ENCODE measurements around the gene DLGAP4. TPM values are rescaled to one million over a fixed set of nuclear protein-coding genes. Genes with fewer than 3 reads are reported as not detected.

The DLGAP4 gene
- total and polyA plus RNA-seq, 9 donors = 18.2 to 75.9 (median 53.1) TPM

DNA sequence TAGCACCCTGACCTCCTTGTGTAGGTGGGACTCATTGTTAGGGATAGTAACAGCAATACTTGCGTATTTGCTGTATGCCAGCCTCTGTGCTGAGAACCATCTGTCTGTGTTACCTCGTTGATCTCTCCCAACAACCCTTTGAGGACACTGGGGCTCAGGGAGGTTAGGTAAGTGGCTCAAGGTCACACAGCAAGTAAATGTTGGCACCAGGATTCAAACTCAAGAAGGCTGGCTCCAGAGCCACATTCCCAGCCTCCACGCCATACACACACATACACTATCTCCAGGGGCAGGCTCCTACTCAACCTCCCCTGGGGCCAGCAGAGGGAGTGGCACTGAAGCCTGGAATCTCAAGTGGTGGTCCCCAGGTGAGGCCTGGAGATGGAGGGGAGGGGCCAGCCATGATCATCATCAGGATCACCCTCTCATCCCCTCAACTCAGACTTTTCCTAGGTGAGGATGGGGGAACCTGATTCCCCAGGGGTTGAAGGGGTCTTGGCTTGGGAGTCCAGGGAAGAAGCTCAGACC, 109.4 kb downstream of the DLGAP4 start:
- 69 to 76% (median 72%) methylated on average over 3 of the region's 3 CpGs for WGBS, 3 donors
- TF ChIP-seq POLR2A (IDR thresholded peaks at IDR 0.05) = no peak
- TF ChIP-seq, protein P1, sequence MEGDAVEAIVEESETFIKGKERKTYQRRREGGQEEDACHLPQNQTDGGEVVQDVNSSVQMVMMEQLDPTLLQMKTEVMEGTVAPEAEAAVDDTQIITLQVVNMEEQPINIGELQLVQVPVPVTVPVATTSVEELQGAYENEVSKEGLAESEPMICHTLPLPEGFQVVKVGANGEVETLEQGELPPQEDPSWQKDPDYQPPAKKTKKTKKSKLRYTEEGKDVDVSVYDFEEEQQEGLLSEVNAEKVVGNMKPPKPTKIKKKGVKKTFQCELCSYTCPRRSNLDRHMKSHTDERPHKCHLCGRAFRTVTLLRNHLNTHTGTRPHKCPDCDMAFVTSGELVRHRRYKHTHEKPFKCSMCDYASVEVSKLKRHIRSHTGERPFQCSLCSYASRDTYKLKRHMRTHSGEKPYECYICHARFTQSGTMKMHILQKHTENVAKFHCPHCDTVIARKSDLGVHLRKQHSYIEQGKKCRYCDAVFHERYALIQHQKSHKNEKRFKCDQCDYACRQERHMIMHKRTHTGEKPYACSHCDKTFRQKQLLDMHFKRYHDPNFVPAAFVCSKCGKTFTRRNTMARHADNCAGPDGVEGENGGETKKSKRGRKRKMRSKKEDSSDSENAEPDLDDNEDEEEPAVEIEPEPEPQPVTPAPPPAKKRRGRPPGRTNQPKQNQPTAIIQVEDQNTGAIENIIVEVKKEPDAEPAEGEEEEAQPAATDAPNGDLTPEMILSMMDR (IDR thresholded peaks at IDR 0.05) = no peak
- TF ChIP-seq EP300 (IDR thresholded peaks at IDR 0.05) = no peak
- H3K9me3 ChIP-seq = peaks cover 0 to 4% of the 10 kb centered on the region in 2 donors
- no peaks in the 10 kb centered on the region for H3K4me1 ChIP-seq (ENCODE audit: insufficient read depth)
- no peak overlapping the region for H3K4me3 ChIP-seq
- DNase-seq = no peak
- intact Hi-C loops (cut with DNase I) = no loop called here
- no peaks in the 10 kb centered on the region for H3K27me3 ChIP-seq
- no peak overlapping the region for H3K27ac ChIP-seq
- H3K36me3 ChIP-seq = no peaks in the 10 kb centered on the region

DNA sequence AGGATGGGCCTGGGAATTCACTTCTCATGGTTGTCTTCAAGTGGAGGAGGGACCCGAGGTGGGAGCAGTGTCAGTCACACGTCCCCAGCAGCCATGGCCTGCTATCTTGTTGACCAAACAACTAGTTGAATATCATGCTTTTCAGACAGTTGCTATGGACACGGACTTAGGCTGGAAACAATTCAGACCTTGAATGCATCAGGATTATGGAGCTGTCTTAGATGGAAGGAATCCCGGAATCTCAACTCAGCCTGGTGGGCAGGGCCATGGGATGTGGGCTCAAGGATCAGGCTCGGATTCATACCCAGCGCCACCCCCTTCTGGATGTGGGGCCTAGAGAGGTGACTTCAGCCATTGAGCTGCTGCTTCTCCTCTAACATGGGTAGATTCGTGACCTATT, 112.6 kb downstream of the DLGAP4 start:
- Histone ChIP-seq H3K4me1 (ENCODE audit: insufficient read depth) (no peaks in the 10 kb centered on the region), H3K36me3 (no peaks in the 10 kb centered on the region), H3K27ac (no peak overlapping the region), H3K27me3 (no peaks in the 10 kb centered on the region), H3K9me3 (peaks cover 0 to 4% of the 10 kb centered on the region in 2 donors), H3K4me3 (no peak overlapping the region)
- intact Hi-C loops (cut with DNase I) = no loop called here
- no peak for DNase-seq
- 67 to 80% (median 68%) methylated on average over 7 of the region's 7 CpGs for WGBS, 3 donors
- TF ChIP-seq, protein P1 (IDR thresholded peaks at IDR 0.05) = no peak
- no peak for TF ChIP-seq POLR2A (IDR thresholded peaks at IDR 0.05)
- no peak for TF ChIP-seq EP300 (IDR thresholded peaks at IDR 0.05)

DNA sequence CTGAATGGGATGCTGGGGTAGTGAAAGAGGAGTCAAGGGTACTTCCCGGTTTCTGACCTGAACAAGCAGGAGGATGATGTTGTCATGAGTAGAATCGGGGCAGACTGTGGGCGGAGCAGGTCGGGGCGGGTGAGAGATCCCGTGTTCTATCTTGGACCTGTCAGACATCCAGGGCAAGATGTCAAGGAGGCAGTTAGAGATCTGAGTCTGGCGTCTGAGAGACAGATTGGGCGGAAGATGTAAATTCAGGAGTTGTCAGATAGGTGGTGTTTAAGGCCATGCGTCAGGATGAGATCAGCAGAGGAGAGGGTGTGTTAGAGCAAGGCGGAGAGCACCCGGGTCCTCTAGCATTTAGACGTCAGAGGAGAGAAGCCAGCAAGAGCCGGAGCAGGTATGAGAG, 115.5 kb downstream of the DLGAP4 start:
- WGBS, 3 donors = 30 to 40% (median 40%) methylated on average over 13 of the region's 13 CpGs
- H3K27me3 ChIP-seq = no peaks in the 10 kb centered on the region
- TF ChIP-seq POLR2A (IDR thresholded peaks at IDR 0.05) (no peak), EP300 (IDR thresholded peaks at IDR 0.05) (no peak)
- TF ChIP-seq, protein P1 (IDR thresholded peaks at IDR 0.05) = no peak
- H3K36me3 ChIP-seq = no peaks in the 10 kb centered on the region
- intact Hi-C loops (cut with DNase I) = loop anchor here in 1 of 4 donors (2.0 kb wide), 1 partner anchor 29 kb away; no protein-coding TSS in a partner anchor
- H3K4me3 ChIP-seq = no peak overlapping the region
- peaks cover 0 to 4% of the 10 kb centered on the region in 2 donors for H3K9me3 ChIP-seq
- H3K4me1 ChIP-seq (ENCODE audit: insufficient read depth) = no peaks in the 10 kb centered on the region
- no peak overlapping the region for H3K27ac ChIP-seq
- no peak for DNase-seq

DNA sequence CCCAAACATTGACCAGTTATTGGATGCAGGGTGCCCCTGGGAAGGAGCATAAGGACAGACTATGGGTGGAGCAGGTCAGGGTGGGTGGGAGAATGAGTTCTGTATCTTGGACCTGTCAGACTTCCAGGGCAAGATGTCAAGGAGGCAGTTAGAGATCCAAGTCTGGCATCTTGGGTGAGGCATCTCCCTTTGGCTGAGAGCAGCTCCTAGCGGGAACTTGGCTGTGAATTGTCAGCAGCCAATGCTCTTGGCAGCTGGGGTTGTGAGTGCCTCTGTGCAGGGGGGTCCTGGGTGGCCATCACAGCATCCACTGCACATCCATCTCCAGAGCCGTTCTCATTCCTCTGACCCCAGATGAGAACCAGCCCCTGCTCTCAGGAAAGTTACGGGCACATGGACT, 118.2 kb downstream of the DLGAP4 start:
- TF ChIP-seq EP300 (IDR thresholded peaks at IDR 0.05) = no peak
- TF ChIP-seq, protein P1 (IDR thresholded peaks at IDR 0.05) = no peak
- no peak for TF ChIP-seq POLR2A (IDR thresholded peaks at IDR 0.05)

More for the DNA sequence above, 118.2 kb downstream of the DLGAP4 start:
- Histone ChIP-seq H3K27ac (no peak overlapping the region), H3K36me3 (no peaks in the 10 kb centered on the region), H3K9me3 (peaks cover 0 to 4% of the 10 kb centered on the region in 2 donors), H3K4me3 (no peak overlapping the region), H3K27me3 (no peaks in the 10 kb centered on the region), H3K4me1 (ENCODE audit: insufficient read depth) (no peaks in the 10 kb centered on the region)
- 26 to 48% (median 33%) methylated on average over 3 of the region's 3 CpGs for WGBS, 3 donors
- intact Hi-C loops (cut with DNase I) = no loop called here
- DNase-seq = no peak

Data from ovary (tissue), 9 donors.